Type B pancreatic cell (in vitro differentiated cells): ENCODE measurements around the gene MPPE1. TPM values are rescaled to one million over a fixed set of nuclear protein-coding genes. Genes with fewer than 3 reads are reported as not detected.
A peak's percentile ranks its signal among the peaks of the same experiment; 100 is the strongest.
"Not testable (repeated sequence)": the region's sequence is repeated elsewhere in the genome, so short reads cannot be mapped to it uniquely, and the experiment has no call there.

Experiments
- DNase-seq: peaks from one replicate; pipeline ENCODE4 v3.0.0; 2021; ENCODE audit warnings: mixed read lengths; ENCODE audit not compliant: unreplicated experiment; ENCODE audit errors: extremely low spot score
- H3K27ac Mint-ChIP-seq: 2 replicates; pipeline ENCODE4 v1.8.0; 2021; ENCODE audit warnings: mild to moderate bottlenecking, mixed read lengths
- H3K27me3 Mint-ChIP-seq: 2 replicates; pipeline ENCODE4 v1.8.0; 2021; ENCODE audit warnings: mixed read lengths
- H3K36me3 Mint-ChIP-seq: 2 replicates; pipeline ENCODE4 v1.8.0; 2021; ENCODE audit warnings: mixed read lengths
- H3K4me1 Mint-ChIP-seq: one replicate; pipeline ENCODE4 v1.8.0; 2021; ENCODE audit warnings: mixed read lengths; ENCODE audit not compliant: unreplicated experiment
- H3K4me3 Mint-ChIP-seq: 2 replicates; pipeline ENCODE4 v1.8.0; 2021; ENCODE audit warnings: mild to moderate bottlenecking, mixed read lengths
- H3K9me3 Mint-ChIP-seq: 2 replicates; pipeline ENCODE4 v1.8.0; 2021; ENCODE audit warnings: mixed read lengths
- total RNA-seq: library from RNA; stranded (reverse); gene quantifications from 2 replicates; pipeline ENCODE4 v1.2.1, GENCODE V29; 2021; ENCODE audit warnings: low replicate concordance
- TF ChIP-seq, protein P1 (sequence below): fragments of 200-600 bp; sonication (generic); conservative IDR thresholded peaks from 2 replicates; pipeline ENCODE4 v1.5.0; 2021; ENCODE audit warnings: antibody characterized with exemption, mild to moderate bottlenecking

The MPPE1 gene
- total RNA-seq, 1 donor from 2014 or later, result 35.3 TPM

GRCh38 chr18:11902522-11903292 is 5.4 kb downstream of the MPPE1 start:
- no peak for DNase-seq
- TF ChIP-seq, protein P1, sequence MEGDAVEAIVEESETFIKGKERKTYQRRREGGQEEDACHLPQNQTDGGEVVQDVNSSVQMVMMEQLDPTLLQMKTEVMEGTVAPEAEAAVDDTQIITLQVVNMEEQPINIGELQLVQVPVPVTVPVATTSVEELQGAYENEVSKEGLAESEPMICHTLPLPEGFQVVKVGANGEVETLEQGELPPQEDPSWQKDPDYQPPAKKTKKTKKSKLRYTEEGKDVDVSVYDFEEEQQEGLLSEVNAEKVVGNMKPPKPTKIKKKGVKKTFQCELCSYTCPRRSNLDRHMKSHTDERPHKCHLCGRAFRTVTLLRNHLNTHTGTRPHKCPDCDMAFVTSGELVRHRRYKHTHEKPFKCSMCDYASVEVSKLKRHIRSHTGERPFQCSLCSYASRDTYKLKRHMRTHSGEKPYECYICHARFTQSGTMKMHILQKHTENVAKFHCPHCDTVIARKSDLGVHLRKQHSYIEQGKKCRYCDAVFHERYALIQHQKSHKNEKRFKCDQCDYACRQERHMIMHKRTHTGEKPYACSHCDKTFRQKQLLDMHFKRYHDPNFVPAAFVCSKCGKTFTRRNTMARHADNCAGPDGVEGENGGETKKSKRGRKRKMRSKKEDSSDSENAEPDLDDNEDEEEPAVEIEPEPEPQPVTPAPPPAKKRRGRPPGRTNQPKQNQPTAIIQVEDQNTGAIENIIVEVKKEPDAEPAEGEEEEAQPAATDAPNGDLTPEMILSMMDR, result no peak
- Mint-ChIP-seq H3K9me3 (no peaks in the 10 kb centered on the region), H3K36me3 (peaks cover 7% of the 10 kb centered on the region), H3K27ac (peak overlapping the region; percentile 51), H3K27me3 (no peaks in the 10 kb centered on the region), H3K4me1 (peaks cover 14% of the 10 kb centered on the region), H3K4me3 (no peak overlapping the region)

DNA sequence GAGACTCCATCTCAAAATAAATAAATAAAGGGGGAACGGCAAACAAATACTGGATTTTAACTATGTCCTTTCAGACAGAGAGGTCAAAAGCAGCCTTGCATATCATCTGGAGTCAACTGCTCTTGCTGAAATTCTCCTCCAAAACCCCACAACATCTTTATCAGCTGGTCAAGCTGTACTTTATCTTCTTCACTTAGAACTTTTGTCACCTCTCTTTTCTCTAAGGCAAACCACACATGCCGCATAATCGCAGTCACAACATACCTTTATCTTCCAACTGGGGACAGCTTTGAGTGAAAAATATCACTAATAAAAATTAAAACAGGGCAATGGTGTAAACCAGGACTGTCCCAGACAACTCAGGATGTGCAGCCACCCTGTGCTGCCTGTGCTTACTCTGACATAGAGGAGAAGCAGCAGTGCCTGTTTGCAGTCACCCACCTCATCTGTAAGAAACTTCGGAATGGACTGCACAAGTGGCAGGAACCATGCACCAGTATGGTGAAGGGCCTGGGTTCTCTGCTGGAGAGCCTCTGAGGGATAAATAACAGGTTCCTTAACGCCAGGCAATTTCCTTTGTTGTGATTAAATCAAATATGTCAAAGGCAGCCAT is 6.2 kb downstream of the MPPE1 start:
- Mint-ChIP-seq H3K4me3 (no peak overlapping the region), H3K27me3 (no peaks in the 10 kb centered on the region), H3K4me1 (peaks cover 14% of the 10 kb centered on the region), H3K9me3 (no peaks in the 10 kb centered on the region), H3K27ac (peak overlapping the region; percentile 51), H3K36me3 (peaks cover 11% of the 10 kb centered on the region)
- TF ChIP-seq, protein P1, result no peak
- DNase-seq, result no peak

- H3K27ac Mint-ChIP-seq, result no peak overlapping the region
- H3K9me3 Mint-ChIP-seq, result no peaks in the 10 kb centered on the region
- DNase-seq, result no peak
- peaks cover 12% of the 10 kb centered on the region for H3K36me3 Mint-ChIP-seq
- H3K4me3 Mint-ChIP-seq, result no peak overlapping the region
- peaks cover 14% of the 10 kb centered on the region for H3K4me1 Mint-ChIP-seq
- no peaks in the 10 kb centered on the region for H3K27me3 Mint-ChIP-seq
- TF ChIP-seq, protein P1, result no peak
These were observed 9.1 kb downstream of the MPPE1 start for GRCh38 chr18:11899063-11899462.

DNA sequence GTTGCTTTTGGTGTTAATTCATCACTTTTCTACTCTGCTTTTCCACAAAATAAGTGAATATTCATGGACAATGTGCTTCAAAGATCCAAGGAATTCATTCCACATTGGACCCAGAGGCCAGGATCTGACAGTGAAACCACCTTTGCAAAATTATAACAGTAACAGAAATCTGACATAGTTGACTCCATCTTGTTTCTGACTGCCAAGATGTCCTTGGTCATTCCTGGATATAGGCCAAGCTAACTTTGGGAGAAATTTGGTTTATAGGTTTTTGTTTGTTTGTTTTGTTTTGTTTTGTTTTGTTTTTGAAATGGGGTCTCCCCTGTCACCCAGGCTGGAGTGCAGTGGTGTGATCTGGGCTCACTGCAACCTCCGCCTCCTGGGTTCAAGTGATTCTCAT is 10.3 kb downstream of the MPPE1 start:
- H3K4me1 Mint-ChIP-seq, result peaks cover 11% of the 10 kb centered on the region
- DNase-seq, result no peak
- H3K27ac Mint-ChIP-seq, result no peak overlapping the region
- no peak overlapping the region for H3K4me3 Mint-ChIP-seq
- H3K9me3 Mint-ChIP-seq, result no peaks in the 10 kb centered on the region
- H3K36me3 Mint-ChIP-seq, result peaks cover 20% of the 10 kb centered on the region
- H3K27me3 Mint-ChIP-seq, result no peaks in the 10 kb centered on the region
- TF ChIP-seq, protein P1, result no peak

DNA sequence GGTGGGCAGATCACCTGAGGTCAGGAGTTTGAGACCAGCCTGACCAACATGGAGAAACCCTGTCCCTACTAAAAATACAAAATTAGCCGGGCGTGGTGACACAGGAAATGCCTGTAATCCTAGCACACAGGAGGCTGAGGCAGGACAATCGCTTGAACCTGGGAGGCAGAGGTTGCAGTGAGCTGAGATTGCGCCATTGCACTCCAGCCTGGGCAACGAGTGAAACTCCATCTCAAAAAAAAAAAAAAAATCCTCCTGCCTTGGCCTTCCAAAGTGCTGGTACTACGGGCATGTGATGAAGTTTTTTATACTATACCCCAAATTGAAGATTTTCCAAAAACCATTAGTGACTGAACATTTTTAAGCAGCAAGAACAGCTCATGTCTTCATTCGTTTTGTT is 15.7 kb downstream of the MPPE1 start:
- not testable (repeated sequence) for H3K4me3 Mint-ChIP-seq, DNase-seq, H3K27ac Mint-ChIP-seq, H3K9me3 Mint-ChIP-seq, H3K4me1 Mint-ChIP-seq, H3K27me3 Mint-ChIP-seq
- peaks cover 28% of the 10 kb centered on the region for H3K36me3 Mint-ChIP-seq

DNA sequence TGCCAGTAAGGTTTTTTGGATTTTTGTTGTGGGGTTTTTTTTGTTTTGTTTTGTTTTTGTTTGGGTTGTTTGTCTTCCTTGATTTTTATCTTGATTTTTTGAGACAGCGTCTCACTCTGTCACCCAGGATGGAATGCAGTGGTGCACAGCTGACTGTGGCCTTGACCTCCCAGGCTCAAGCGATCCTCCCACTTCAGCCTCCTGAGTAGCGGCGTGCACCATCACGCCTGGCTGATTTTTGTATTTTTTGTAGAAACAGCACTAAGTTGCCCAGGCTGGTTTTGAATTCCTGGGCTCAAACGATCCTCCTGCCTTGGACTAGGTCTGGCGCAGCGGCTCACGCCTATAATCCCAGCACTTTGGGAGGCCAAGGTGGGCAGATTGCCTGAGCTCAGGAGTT is 16.4 kb downstream of the MPPE1 start:
- Mint-ChIP-seq H3K27ac (no peak overlapping the region), H3K4me1 (peaks cover 7% of the 10 kb centered on the region), H3K4me3 (no peak overlapping the region), H3K9me3 (no peaks in the 10 kb centered on the region), H3K36me3 (peaks cover 28% of the 10 kb centered on the region), H3K27me3 (no peaks in the 10 kb centered on the region)
- TF ChIP-seq, protein P1, result no peak
- DNase-seq, result no peak
